ENCODE measurements around the gene CDC42BPB.

Gene CDC42BPB

DNA sequence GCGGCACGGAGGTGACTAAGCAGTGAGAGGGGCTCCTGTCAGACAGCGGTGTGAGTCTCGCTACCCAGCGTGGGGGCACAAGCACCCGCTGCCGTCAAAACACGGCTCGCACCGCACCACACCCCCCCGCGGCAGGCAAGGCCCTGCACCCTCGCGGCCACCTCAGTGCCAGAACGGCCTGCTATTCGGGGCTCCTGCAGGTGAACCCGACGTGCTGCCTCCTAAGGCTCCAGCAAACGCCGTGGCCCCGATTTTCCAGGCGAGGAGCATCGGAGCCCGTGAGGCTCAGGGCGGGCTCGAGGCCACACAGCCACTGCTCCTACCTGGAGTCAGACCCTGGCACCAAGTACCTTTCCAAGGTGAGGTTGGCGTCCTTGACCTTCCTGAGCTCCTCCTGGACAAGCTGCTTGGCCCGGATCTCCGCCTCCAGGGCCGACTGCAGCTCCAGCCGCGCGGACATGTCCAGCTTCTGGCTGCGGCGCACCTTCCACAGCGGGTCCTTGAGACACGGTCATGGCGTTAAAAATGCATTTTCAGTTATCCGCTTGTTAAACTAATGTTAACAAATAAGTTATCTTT, 93.1 kb downstream of the CDC42BPB start:
- no peak for DNase-seq

DNA sequence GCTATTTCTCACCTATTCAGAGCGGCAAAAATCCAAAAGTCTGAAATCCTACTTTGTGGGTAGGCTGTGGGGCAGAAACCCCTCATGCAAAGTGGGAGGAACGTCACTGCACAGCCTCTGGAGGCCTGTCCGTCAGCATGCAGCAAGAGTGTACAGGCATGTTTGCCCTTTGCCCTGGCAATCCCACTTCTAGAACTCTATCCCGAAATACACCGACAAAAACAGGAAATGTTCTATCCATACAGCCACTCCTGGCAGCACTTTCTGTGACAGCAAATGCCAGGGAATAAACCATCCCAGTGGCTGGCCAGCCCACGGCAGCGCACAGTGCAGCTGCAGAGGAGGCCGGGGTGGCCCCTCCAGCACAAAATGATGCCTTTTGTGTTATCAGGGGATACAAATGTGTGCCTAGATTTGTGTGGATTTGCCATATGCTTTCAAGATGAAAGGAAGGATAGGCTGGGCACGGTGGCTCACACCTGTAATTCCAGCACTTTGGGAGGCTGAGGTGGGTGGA, 95.2 kb downstream of the CDC42BPB start:
- no peak for DNase-seq

DNA sequence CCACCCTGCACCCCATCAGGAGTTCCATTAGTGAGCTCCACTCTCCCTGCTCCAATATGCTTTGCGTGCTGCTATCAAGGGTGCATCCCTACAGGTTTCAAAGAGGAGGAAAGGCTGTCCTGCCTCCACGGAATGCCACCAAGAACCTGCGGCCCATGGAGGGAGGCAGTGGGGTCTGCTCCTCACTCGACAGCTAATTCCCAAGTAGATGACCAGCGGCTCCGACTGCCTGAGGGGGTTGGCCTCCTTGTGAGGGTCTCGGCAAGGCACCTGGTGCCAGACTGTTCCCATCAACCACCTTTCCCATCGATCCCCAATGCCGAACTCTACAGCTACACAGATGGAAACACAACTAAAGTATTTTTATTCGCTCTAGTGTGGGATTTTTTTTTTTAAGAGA, 98.9 kb downstream of the CDC42BPB start:
- DNase-seq, result no peak

DNA sequence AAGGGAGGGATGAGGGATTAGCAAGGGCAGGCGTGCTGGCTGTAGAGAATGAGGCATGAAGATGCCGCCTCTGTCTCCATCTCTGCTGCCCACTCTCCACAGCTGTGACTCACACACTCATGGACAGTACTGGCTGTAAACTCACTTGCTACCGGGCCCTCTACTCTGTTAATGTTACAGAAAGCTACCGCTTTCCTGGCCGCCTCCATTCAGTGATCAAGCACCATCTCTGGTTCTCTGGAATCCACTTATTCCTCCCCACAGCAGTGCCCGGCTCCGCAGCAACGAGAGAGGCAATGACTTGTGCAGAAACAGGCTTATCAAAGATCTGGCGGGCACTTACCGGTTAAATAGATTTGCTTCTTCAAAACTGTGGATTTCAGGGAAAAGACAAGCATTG, 100.1 kb downstream of the CDC42BPB start:
- no peak for DNase-seq

DNA sequence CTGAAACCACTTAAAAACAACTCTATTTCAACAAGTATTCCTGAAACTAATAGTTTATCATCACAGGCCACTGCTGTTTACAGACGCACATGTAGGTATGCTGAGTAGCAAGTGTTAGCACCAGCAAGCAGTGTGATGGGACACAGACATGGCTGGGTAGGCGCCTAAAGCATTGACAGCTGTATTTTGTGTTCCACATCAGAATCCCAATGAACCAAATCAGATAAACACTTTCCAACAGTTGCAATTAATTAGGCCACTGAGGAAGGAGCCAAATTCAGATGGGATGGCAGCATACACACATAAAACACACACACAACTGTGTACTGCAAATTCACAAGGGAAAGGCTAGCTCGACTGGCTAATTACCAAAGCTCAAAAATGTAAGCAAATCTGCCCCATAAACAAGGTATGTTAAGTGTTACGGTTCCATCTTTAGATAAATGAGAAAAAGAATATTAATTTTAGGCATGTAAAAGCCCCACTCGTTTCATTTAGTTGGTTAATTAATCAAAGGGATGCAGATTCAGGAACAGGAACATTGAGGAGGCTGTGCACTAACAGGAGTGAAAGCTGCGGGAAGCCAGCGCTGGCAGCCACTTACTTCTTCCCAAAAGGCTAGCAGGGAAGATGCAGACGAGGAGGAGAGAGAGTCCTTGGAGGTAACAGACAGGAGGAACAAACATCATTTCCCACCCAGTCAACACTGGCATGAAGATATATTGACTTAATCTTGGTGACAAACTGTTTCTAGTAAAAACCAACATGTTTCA, 101.5 kb downstream of the CDC42BPB start:
- DNase-seq, result no peak

DNA sequence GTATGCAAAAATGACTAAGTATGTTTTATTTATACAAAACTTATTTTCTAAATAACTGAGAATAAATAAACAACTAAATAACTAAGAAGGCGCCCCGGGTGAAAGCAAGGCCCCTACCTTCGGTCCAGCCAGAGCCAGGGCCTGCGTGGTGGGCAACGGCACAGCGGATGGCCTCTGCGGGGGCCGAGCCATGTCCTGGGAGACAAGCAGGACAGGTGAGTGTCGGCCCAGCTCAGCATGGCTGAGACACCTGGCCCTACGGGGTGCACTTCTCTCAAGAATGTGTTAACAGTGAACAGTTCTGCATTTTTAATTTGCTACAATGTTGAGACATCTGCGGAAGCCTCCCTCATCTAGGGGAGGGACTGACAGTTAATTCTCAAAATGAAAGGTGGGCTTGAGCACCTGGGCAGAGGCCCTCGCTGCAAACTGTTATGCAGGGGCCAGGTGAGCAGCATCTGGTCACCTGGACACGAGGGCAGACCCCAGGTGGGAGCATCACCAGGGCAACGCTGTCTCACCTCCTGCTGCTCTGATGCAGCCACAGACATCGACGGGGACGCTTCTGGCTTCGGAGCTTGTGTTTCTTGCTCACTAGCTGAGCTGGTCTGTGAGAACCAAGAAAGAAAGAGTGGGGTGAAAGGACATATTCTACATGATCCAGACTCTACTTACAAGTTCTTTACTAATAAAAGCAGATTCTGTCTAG, 103.1 kb downstream of the CDC42BPB start:
- DNase-seq, result no peak

DNA sequence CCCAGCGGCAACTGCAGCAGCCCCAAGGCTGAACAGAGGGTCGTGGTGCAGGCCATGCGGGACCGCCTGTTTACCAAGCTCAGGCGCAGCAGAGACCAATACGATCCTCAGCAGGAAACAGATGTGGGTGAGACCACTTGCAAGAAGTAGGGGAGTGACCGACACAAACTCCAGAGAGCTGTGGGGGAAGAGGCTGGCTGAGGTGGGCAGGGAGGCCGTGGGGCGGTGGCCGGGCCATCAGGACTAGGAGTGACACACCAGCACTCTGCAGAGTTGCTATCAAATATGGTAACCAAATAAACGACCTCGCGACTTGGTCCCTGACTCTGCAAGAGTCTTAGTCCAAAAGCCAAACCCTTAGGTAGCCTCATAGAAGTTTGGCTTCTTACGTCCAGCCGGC, 104.2 kb downstream of the CDC42BPB start:
- no peak for DNase-seq

DNA sequence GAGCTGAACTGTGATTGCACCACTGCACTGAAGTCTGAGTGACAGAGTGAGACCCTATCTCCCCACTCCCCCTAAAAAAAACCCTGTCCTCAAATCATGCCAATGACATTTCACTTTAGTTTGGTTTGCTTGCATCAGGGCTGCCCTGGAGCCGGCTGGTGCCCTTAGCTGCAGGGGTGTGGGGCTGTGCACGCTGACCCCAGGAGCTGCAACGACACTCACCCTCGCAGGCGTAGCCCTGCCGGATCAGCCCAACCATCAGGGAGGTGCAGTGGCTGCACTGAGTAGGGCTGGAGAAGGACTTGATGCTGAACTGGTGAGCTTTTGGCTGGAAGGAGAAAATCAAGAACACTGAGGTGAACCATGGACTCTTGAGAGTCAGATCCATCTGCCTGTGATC, 105.1 kb downstream of the CDC42BPB start:
- DNase-seq, result no peak

DNA sequence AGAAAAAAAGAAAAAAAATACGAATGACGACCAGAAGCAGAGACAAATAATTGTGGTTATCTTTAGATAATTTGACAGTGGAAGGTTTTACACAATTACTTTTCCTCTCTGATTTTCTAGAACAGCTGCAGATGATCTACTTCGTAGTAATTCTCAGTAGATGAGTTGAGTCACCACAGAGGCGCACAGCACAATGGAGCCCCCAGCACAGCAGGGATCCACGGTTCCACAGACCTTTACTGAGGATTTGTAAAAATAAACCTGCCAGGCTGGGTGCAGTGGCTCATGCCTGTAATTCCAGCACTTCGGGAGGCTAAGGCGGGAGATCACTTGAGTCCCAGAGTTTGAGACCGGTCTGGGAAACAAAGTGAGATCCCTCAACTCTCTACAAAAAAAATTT, 105.5 kb downstream of the CDC42BPB start:
- no peak for DNase-seq

DNA sequence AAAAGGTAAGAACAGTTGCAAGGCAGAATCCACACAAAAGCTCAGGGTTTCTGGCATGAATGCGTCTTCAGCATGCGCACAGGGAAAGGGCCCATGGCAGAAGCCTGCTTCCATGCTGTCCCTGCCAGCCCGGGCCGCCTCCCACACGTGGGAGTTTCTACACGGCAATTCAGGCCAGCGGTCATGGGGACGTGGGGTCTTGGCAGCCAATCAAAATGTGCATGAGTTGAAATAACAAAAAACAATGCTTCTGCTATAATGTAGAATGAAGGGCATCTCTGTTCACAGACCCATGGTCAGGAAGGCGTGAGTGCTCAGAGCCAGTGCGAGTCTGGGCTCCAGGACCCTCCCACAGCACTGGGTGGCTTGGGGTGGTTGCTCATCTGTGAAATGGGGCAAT, 106.3 kb downstream of the CDC42BPB start:
- DNase-seq, result no peak

DNA sequence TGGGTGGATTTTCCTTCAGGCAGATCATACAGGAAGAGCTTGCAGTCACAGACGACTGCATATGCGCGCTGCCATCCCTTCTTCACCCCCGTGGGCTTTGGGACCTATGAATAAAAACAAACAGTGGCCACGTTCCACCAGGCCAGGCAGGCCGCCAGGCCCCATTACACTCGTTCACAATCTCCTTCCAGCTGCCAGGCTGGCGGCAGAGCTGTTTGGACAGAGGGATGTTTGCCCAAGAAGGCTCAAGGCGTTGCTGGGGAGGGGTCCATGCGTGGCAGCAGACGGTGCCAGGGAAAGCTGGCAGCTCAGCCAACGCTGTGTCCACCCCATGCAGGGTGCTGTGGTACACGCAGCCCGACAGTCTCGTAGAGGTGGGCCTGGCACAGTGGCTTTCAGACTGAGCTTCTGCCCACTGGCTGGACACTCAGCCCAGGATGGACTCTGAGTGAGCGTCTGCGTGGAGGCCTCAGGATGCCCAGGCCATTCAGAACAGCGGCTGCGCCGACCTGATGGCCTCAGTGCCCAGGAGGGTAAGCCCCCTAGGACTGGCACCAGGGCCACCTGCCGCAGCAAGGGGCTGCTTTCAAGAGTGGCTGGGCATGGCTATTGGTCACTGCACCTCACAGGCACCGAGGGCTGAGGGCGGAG, 107.4 kb downstream of the CDC42BPB start:
- no peak for DNase-seq

DNA sequence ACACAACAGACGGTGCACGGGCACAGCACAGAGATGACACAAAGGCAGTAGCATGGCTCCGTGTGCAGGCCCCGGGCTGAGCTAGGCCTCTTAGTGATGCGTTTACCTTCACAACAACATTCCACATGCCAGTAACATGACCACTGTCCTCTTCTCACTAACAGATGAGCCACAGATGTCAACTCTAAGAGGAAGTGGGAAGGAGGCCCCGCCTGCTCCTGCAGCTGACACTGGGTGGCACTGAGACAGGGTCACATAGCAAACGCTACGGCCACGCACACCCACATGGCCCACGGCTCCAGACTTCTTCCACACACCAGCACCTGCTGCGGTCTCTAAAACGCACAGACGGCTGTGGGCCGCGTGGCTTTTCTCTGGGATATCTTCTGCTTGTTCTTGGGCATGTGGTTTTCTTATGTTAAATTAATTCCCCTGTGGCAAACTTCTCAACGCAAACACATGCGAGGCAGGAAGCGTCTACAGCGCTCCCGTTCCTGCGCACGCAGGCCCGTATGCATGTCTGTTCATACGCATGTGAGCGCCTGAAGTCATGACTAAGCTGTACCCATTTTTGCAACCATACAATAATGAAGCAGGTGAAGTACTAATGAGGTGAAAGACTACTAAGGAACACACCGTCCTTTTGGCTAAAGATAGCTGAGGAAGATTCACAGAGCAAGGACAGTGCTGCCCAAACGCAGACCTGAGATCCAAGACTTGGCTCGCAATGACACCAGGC, 108.1 kb downstream of the CDC42BPB start:
- peak; percentile 28 for DNase-seq

DNA sequence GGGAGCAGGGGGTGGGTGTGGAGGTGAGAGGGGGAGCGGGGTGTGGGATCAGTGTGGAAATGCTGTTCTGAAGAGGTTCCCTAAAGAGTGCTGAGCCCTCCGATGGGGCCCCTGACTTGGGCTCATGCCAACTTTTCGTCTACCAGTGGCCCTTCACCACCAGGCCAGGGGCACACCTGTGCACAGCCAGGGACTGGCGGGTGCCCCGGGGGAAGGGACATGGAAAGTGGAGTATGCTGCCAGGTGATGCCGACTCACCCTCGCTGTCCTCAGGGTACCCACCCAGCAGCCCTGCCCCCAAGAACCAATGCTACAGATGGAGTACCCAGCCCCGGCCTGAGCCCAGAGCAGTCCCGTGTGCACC, 108.7 kb downstream of the CDC42BPB start:
- DNase-seq, result no peak

DNA sequence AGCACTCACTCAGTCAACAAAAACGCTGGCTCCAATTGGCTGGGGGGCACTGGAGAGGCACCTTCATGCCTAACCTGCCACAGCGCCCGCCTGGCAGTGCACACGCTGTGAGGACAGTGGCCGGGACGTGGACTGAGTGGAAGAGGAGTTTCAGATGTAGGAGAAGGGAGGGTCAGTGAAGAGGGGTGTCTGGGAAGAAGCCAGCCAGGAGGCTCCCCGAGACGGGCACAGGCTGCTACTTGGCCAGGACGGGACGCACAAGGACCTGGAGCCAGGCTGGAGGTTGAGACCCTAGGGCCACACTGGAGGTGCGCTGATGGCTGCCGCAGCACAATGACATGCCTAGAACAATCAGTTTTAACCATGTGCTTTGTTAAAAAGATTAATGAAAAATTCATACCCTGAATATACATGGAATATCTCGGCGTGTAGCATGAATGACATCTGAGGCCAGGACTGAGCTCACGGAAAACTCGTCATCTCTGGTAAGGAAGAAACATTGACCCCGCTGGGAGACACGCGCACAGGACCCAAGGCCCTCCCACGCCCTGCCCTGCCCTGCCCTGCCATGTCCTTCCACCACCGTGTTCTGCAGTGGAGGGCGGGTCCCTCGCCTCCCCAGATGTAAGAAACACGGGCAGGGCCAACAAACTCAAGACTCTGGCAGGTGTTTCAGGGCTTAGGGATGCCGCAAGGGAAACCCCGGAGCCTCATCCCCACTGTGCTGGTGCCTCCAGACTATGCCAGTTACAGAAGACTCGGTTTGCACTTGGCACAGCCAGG, 109.8 kb downstream of the CDC42BPB start:
- no peak for DNase-seq

DNA sequence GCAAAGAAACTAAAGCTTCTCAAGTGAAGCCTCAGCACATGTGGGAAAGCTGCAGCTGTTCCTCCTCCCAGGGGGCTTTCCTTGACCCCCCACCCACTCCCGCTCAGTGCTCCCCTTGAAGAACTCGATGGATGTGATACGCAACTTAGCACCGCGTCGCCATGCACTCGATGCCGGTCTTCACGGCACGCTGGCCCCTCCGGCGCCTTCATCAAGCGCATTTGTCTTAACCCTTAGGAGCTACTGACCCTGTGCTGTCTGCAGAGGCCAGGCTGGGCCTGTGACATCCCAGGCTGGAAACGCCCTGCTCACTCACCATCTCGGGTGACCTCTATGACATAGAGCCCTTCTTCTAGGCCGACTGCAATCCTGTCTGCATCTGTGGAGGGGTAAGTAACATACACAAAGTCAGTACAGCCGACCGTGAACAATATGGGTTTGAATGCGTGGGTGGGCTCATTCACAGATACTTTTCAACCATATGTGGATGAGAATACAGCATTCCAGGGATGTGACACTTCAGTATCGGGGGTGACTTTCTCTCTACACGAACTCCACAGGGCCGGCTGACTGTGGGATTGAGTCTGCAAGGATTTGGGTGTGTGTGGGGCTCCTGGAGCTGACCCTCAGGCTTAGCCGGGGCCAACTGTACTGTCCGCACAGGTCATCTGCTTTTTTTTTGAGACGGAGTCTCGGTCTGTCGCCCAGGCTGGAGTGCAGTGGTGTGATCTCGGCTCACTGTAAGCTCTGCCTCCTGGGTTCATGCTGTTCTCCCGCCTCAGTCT, 111.8 kb downstream of the CDC42BPB start:
- no peak for DNase-seq

DNA sequence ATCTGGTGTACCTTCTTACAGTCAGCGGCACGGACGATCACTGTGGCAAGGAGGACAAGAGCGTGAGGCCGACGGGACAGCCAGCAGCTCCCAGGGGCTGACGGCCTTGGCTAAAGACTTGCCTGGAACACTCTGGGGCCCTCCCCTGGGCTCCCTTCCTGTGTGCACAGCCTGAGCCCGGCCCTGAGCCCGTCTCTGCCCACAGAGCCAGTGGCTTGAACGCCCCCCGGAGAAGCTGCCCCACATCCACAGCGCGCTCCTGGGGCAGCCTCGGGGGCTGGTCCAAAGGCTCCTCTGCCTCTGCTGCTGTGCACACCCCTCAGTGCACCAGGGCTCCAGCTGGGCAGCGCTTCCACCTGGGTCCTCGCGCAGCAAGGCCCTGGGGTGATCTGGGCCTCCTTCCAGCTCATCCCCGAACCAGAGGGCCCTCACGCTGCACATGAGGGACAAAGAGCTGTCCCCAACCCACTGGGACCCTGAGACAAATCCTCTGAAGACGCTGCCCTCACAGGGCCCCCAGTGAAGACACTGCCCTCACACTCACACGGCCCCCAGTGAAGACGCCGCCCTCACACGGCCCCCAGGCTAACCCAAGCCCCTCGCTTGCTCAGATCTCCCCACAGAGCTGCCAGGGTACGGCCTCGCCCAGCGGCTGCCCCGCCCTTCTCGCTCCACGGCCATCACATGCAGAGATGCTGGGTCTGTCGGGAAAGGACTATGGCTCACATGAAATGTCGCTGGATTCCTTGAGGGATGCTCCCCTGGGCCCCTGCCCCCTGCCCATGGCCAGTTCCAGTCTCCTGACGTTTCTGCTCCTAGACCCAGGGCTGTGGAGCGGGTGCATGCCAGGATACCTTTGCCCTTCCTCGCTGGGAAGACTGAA, 112.7 kb downstream of the CDC42BPB start:
- no peak for DNase-seq

DNA sequence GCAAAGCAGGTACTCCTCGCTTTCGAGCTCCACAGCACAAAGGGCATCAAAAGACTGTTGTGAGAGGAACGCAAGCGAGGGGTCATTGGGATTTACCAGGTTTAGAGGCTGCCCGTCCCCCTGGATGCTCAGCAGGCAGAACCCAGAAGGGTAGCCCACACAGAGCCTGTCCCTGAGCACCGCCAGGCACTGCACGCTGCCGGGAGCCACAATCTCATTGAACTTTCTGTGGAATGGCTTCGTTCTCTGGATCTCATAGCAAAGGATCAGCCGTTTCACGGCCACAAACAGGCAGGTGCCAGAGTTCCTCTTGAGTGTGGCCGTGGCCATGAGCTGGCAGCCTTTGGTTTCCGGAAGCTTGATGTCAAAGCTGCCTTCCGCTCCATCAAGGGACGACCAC, 113.4 kb downstream of the CDC42BPB start:
- DNase-seq, result no peak

DNA sequence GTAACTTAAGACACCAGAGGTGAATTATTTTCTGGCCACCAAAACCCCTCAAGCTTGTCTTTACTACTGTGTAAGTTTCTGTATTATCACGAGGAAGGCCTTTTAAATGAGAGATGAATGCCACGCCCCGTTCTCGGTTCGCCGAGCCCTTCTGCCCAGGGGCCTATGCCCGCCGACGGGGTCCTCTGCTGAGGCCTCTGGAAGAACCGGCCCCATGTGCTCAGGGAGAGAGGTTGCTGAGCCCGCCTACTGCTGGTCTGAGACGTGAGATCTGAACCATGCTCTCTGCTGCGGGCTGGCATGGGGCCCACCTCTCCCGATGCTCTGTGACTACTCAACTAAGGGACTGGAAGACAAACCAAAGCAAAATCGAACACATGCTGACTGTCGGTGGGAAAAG, 113.9 kb downstream of the CDC42BPB start:
- no peak for DNase-seq

DNA sequence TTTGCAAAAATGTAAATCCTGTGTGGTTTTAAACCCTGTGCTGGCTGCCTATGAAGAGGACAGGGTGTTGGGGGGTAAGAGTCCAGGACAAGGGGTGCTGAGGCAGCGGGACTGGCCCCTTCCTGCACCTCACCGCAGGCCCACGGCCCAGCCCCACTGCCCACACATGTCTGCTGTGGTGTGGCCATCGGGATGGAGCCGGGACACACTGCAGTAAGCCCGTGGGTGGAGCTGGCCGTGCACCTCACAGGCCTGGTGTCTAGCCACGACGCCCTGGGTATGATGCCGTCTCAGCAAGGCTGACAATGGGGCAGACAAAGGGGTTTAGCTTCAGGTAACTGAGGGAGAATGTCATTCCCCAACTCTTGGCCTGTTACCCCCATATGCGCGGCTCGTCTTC, 115.3 kb downstream of the CDC42BPB start:
- DNase-seq, result no peak

DNA sequence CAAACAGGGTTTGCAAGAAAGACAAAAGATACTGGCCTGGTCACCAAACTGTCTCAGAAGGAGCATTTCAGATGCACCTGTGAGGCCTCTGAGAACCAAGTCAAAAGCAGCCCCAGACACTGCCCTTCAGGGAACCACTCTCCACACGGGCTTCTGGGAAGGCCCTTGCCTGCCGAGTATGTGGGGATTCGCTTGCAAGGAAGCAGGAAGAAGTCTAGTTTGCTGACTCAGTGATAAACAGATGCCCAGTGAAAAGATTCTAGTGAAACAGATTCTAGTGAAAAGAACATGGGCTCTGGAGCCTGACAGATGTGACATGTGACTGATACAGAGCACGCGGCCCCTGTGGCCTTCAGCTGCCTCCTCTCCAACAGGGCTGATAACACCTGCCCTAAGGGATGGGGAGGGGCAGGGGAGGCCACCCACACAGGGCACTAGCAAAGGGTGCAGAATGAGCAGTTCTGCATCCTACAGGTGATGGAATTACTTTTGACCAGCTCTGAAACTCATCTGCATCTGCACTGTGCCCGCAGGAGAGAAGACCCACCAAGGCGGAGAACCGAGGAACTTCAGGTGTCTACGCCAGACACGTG, 115.8 kb downstream of the CDC42BPB start:
- DNase-seq, result no peak

All from activated gamma-delta T cell treated with Interleukin-2 at 50 U/mL for 16 hours (primary cell).